Heart left ventricle (tissue), 13 donors: ENCODE measurements around the gene FAM184A.

Source experiments
- POLR2A ChIP-seq, 2 donors: fragments of 450-650 bp; IDR thresholded peaks; one replicate each; pipeline ENCODE4 v1.6.1; 2017; ENCODE audit warnings: antibody characterized with exemption in 2 of 2, mild to moderate bottlenecking in 2 of 2, moderate library complexity in 2 of 2
- TF ChIP-seq, protein P1 (sequence below), 12 donors: fragments of 200-600 bp; sonication (generic) in 4 of 12; IDR thresholded peaks; one replicate each; pipeline versions ENCODE4 v1.5.0 to v1.8.0; 2018 to 2022; ENCODE audit warnings: antibody characterized with exemption in 12 of 12, mild to moderate bottlenecking in 5 of 12
- donor health status: ischemic (EF 13 %, LVEDD 7.1; RV severe dilation, severe dysfunction).
- donor health status: DM: no; HTN: yes; CAD: no.
- donor health status: DM: no; HTN: no; CAD: no.
- donor health status: ischemic (EF 25% LVEDD 6.9; RV normal size, moderate dysfunction).
- donor health status: ischemic (EF 25% LVEDD 5.7; RV mildly dilated, moderate dysfunction).
- donor health status: ischemic (EF 35%, LVEDD 5.7; RV mildly dilated, moderate dysfunction).
- donor health status: nonischemic (EF 11% LVEDD 7.7; RV severe dilation, severe dysfunction).
- donor health status: DM: yes; HTN: yes; CAD: no.
- donor health status: PGD.
- donor health status: ischemic (EF 29% LVEDD 5.4; RV normal size, mild dysfunction).
- donor health status: nonischemic (EF 23%, LVEDD 6.1; RV moderate dilation, normal function).

DNA sequence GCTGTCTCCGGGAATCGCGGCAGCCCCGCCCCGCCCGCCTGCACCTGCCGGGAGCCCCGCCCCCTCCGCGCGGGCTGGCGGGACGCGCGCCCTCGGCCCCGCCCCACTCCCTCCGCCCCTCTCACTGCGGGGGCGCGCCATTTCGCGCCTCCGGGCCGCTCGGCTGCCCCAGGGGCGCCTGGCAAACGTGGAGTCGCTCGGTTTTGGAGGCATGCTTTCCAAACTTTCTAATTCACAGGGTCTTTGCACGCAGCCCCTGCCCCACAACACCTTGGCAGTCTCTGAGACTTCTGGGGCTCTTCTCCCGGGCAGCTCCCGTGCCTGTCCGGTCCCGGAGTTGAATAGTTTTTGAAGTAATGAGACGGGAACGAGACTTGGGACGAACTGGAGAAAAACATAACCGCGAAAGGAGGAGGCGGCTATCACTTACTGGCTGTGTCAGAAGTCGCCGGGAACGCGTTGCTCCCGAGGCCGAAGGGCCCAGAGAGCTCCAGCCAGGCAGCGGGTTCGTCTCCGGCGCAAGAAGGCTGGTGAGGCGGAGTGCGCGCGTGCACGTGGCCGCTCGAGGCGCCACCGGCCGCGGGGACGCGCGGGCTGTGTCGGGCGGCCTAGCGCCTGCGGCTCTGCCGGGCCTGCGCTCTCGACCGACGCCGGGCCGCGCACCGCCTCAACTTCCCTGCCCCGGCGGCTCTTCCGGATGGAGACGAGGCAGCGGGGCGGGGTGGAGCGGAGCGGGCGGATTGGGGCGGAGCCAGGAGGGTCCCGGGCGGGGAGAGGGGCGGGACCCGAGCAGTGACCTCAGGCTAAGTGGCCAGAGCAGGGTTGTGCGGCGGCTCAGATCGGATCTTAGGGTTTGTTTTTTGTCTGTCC, 143.8 kb downstream of the FAM184A start, which contains the start of gene MCM9:
- TF ChIP-seq, protein P1, sequence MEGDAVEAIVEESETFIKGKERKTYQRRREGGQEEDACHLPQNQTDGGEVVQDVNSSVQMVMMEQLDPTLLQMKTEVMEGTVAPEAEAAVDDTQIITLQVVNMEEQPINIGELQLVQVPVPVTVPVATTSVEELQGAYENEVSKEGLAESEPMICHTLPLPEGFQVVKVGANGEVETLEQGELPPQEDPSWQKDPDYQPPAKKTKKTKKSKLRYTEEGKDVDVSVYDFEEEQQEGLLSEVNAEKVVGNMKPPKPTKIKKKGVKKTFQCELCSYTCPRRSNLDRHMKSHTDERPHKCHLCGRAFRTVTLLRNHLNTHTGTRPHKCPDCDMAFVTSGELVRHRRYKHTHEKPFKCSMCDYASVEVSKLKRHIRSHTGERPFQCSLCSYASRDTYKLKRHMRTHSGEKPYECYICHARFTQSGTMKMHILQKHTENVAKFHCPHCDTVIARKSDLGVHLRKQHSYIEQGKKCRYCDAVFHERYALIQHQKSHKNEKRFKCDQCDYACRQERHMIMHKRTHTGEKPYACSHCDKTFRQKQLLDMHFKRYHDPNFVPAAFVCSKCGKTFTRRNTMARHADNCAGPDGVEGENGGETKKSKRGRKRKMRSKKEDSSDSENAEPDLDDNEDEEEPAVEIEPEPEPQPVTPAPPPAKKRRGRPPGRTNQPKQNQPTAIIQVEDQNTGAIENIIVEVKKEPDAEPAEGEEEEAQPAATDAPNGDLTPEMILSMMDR (IDR thresholded peaks at IDR 0.05) = no peak
- peak in 1 of 2 donors; percentile 81 for TF ChIP-seq POLR2A (IDR thresholded peaks at IDR 0.05)
